CD4-positive, alpha-beta T cell treated with Interleukin-2 at 100 ng/mL for 4 hours (primary cell): ENCODE results near the gene POFUT1.
A peak's percentile ranks its signal among the peaks of the same experiment; 100 is the strongest.
"Not testable (repeated sequence)": the region's sequence is repeated elsewhere in the genome, so short reads cannot be mapped to it uniquely, and the experiment has no call there.

Source experiments
- DNase-seq: peaks from one replicate; pipeline ENCODE4 v3.0.0-alpha.2; 2020; ENCODE audit warnings: low spot score

POFUT1 gene

DNA sequence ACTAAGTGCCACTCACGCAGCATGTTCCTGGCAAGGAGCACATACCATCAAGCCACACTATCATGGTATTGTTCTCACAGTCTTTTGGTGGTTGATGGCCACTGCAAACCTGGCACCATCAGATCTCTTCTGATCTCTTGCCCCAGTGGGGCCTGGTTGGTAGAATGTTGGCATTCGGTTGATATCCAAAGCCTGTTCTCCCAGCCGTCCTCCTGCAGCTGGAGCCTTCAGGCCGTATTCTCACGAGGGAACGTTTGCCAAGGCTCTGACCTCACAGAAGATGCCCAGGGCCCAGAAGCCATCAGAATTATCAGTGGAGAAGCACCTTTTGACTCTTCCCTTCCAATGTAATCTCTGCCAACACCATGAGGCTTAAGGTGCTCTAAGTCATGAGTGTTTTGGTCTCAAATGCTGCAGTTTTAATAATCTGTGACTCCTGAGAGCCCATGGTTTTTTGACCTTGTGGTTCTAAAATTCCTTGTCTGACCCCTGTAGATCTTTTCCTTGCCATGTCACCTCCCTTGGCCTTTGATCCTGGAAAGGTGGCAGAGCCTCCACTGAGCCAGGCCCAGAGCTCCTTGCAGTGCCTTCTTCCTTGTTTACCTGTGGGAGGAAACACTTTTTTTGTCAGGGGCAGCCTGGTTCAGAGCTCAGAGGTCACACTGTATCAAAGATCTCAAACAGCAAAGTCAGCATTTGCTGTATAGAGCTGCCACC, 27.8 kb downstream of the POFUT1 start:
- no peak for DNase-seq

DNA sequence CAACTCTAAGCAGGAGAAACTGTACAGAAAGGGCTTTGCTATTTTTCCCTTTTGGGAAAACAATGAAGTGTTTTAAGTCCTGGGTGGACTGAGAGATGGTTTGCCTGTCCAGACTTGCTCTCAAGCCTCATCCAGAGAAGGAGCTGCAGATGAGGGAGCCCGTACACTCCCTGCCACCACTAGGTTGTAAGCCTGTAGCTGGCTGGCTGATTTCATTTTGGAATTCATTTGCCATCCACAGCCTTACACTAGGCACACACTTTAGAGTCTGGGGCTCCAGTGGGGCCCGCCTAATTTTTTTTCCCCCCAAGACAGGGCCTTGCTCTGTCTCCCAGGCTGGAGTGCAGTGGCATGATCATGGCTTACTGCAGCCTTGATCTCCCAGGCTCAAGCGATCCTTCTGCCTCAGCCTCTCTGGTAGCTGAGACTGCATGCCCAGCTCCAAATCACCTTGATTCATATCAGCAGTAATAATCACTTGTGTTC, 28.4 kb downstream of the POFUT1 start:
- DNase-seq: no peak

DNA sequence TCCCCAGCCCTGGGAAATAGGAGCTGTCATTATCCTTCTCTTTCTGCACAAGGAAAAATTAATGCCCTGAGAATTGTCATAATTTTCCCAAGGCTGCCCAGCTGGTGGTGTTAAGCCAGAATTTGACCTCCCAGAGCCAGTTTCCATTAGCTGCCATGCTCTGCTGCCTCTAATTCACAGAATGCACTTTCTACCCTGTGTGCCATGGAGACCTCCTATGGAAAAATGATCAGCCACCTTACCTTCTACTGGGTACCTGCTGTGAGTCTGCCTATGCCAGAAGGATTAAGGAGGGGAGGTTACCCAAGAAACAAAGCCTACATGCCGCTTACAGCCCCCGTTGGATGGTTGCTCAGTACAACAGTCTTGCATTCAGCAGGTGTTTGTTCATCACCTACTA, 29.1 kb downstream of the POFUT1 start:
- DNase-seq: no peak

DNA sequence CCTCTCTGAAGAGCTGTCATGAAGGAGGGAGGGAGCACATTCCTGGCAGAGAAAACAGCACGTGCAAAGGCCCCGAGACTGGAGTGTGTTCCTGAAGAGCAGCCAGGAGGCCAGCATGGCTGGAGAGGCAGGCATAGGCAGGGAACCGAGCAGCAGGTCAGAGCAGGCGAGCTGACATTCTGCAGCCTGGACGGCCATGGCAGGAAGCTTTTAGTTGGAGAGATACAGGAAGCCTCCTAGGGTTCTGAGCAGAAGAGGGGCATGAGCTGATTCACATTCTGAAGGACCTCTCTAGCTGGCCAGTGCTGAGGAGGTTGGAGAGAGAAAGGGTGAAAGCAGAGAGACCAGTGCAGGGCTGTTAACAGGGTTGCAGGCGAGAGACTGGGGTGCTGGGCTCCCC, 29.7 kb downstream of the POFUT1 start:
- DNase-seq: no peak

DNA sequence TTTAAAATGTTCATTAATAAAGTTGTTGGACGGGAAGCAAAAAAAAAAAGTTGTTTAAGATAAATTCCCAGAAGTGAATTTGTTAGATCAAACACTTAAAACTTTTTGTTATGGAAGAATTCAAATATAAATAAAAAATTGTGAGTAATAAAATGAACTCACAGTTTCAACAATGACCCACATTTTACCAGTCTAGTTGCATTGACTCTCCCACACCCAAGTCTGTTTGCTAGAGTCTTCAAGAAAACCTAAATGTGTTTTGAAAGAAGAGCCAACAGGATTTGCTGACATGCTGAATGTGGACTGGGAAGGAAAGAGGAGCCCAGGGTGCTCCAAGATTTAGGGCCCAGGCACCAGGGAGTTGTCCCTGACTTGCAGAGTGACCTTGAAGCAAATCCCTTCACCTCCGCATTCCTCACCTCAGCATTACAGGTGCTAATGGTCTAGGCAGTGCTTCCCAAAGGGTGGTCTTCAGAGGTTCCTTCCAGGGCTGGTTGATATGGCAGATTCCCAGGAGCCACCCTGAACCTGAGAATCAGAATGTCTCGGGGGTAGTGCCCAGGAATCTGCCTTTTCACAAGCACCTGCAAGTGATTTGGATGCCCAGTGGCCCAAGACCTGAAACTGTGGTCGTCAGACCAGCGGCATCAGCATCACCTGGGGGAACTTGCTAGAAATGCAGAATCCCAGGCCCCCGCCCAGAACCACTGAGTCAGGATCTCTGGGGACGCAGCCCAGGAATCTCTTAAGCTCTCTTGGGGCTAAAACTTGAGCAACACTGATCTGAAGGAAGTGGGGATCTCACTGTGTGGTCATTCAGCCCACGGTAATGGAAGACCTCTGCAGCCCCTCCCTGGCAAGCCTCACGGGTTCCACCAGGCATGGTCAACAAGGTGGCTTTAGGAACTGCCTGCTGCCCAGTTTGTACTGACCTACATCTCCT, 31.1 kb downstream of the POFUT1 start:
- DNase-seq: no peak

DNA sequence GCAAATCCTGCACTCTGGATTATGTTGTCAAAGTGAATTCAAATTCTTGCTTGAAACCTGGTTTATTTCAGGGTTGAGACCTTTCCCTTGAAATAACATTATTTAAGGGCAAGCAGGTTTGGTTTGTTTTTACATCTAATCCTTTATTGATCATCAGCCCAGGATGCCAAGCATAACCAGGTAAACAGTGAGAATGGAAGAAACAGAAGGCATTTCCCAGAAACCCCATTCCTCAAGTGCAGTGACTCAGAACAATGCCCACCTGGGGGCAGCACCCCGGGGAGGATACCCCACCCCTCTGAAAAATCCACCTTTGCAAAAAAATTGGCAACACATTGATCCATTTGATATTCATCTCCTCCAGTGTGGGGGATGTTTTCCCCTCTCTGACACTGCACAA, 32.5 kb downstream of the POFUT1 start:
- DNase-seq: no peak

DNA sequence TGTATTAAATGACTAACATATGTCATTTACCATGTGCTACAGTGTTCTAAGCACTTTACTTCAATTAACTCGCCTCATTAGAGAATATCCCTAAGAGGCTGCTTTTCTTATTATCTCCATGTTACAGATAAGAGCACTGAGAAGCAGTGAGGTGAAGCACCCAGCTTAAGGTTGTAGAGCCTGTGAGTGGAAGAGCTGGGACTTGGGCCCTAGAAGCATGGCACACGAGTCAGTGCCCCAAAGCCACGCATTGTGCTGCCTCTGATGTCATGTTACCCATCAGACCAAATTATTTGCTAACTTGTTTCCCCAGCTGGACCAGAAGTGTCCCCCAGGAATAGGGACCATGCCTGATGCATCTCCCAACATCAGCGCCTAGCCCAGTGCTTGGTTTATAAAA, 34.1 kb downstream of the POFUT1 start:
- no peak for DNase-seq

DNA sequence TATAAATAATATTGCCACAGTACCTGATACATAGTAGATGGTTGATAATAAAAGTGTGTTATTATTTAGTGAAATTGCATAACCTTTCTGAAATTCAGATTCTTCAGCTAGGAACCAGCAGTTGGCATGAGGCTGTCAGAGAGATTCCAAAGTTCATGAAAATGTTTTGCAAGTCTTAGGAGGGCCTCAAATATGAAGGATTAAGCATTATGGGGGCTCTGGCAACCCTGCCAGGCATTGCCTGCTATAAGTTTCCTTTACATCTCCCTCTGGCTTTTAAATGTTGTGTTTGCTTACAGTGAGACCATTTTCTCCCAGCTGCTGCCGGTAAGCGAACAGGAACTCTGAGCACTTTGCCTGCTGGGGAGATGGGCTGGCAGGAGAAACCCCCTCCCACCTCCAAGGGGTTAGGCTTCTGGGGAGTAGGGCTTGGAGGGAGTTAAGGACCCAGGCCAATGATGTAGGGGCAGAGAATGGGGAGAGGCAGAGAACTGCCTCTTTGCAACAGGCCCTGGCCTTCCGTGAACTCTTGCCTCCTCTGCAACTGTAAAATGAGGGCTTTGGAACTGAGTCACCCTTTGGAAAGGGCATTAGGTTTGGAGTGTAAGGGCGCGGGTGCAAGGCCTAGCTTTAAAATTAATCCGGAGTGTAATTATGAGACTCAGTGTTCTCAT, 36.6 kb downstream of the POFUT1 start:
- DNase-seq: no peak

DNA sequence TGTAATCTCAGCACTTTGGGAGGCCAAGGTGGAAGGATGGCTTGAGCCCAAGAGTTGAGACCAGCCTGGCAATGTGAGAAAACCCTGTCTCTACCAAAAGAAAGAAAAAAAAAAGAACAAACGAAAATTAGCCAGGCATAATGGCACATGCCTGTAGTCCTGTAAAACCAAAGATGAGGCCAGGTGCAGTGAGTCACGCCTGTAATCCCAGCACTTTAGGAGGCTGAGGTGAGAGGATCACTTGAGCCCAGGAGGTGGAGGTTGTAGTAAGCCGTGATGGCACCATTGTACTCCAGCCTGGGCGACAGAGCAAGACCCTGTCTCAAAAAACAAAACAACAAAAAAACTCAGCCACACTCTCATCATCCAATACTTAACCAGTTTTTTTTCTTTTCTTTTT, 37.3 kb downstream of the POFUT1 start:
- DNase-seq: no peak

DNA sequence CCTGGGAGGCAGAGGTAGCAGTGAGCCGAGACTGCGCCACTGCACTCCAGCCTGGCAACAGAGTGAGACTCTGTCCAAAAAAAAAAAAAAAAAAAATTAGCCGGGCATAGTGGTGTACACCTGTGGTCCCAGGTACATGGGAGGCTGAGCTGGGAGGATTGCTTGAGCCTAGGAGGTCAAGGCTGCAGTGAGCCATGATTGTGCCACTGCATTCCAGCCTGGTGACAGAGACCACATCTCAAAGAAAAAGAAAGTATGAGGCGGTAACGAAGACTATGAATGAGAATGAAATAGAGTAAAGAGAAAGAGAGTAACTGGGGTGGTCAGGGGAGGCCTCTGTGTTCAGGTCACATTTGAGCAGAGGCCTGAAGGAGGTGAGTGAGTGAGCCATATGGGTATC, 38.5 kb downstream of the POFUT1 start:
- DNase-seq: not testable (repeated sequence)

DNA sequence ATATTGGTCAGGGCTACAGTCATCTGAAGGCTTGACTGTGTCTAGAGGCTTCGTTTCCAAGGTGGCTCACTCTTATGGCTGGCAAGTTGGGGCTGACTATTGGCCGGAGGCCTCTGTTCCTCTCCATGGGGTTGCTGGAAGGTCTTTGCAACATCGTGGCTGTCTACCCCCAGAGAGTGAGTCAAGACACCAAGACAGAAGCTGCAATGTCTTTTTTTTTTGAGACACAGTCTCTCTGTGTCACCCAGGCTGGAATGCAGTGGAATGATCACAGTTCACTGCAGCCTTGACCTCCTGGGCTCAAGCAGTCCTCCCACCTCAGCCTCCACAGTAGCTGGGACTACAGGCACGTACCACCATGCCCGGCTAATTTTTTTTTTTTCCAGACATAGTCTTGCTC, 40.4 kb downstream of the POFUT1 start:
- no peak for DNase-seq

DNA sequence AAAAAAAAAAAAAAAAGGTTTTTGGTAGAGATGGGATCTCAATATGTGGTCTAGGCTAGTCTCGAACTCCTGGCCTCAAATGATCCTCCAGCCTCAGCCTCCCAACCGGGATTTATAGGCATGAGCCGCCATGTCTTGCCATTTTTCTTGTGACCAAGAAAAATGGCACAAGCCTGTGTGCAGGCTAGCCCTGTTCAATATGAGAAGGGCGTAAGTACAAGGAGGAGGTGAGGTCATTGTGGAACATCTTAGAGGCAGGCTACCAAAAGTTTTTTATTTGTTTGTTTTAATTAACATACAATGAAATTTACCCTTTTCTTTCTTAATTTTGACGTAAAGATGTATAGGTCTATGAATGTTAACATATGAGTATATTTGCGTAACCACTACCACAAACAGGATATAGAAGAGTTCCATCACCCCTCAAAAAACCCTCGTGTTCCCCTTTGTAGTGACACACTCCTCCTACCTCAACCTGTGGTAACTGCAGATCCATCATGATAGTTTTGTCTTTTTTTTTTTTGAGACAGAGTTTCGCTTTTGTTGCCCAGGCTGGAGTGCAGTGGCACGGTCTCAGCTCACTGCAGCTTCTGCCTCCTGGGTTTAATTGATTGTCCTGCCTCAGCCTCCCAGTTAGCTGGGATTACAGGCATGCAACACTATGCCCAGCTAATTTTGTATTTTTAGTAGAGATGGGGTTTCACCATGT, 41.5 kb downstream of the POFUT1 start:
- DNase-seq: peak; percentile 53

DNA sequence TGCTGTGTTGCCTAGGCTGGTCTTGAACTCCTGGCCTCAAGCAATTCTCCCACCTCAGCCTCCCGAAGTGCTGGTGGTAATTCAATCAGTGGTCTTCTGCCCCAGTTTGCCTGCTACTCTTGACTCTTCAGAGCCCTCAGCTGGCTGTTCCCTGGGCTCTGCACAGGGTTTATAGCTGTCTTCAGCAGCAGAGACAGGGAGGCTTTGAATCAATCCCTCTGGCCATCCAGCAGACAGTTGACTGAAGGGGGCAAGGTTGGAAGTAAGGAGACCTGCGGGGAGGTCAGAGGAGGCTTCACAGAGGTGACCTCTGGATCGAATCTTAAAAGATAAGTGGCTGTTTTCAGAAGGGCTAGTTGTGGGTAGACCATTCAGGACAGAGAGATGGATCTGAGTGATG, 43.8 kb downstream of the POFUT1 start:
- DNase-seq: no peak

DNA sequence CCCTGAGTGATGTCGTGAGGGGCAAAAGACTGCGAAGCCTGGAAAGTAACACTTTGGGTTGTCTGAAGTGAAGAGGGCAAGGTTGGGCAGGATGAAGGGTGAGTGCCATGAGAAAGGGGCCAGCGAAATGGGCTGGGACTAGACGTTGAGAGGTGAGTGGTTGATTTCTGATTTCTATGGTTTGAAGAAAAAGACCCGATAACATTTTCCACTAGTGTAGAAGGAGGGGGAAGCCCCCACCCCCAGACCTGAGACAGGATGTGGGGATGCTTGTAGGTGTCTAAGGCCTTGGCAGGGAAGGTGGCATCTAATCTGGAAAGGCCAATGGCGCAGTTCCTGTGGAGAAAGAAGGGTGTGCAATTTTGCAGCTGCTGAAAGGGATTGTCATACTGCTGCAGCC, 44.5 kb downstream of the POFUT1 start:
- DNase-seq: no peak

DNA sequence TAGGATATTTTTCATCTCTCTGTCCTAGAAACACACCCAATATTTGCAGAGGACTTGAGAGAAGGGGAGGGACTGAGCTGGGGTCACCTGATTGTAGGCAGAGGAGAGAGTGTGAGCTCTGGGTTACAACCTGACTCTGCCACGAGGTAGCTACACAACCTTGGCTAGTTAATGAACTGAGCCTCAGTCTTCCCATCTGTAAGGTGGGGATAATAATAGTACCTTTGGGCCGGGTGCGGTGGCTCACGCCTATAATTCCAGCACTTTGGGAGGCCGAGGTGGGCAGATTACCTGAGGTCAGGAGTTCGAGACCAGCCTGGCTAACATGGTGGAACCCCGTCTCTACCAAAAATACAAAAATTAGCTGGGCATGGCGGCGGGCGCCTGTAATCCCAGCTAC, 53.3 kb downstream of the POFUT1 start:
- DNase-seq: not testable (repeated sequence)

DNA sequence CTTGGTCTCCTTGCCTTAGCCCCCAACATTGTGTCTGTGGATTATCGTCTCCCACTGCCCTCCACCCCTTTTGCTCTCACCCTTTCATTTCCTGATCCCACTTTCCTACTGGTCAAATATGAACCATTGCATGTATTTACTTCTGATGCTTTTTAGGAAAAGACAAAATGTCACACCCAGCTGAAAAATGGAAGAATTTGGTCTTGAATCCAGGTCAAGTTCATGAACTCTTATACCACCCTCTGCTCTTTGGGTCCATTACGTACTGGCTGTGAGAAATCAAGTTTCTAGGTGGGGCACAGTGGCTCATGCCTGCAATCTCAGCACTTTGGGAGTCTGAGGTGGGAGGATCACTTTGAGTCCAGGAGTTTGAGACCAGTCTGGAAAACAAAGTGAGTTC, 54.0 kb downstream of the POFUT1 start:
- DNase-seq: no peak

DNA sequence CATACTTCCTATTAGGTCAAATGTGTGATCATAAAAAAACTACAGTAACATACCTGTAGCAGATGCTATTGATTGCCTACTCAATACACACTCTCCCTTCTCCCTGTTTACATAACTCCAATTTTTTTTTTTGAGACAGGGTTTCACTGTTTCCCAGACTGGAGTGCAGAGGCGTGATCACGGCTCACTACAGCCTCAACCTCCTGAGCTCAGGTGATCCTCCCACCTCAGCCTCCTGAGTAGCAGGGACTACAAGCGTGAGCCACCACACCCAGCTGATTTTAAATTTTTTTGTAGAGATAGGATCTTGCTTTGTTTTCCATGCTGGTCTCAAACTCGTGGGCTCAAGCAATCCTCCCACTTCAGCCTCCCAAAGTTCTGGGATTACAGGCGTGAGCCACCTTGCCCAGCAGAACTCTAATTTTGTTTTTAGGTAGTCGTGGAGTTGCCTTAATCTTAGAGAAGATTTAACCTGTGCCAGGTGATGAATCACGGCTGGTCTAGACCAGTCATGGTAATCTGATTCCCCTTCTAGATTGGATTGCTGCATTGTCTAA, 55.8 kb downstream of the POFUT1 start:
- no peak for DNase-seq

DNA sequence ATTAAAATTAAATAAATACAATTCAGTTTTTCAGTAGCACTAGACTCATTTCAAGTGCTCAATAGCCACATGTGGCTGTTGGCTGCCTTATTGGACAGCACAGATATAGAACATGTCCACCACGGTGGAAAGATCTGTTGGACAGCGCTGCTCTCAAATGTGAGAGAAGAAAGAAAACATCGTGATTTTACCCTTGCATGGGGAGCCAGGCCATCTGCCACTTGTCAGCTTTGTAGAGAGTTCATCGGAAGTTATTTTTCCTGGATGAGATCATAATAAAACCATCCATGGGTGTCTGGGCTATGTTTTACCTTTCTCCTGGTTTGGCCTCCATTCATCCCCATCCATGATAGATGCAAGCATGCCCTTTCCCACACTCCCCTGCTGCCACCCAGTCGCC, 63.9 kb downstream of the POFUT1 start:
- no peak for DNase-seq

DNA sequence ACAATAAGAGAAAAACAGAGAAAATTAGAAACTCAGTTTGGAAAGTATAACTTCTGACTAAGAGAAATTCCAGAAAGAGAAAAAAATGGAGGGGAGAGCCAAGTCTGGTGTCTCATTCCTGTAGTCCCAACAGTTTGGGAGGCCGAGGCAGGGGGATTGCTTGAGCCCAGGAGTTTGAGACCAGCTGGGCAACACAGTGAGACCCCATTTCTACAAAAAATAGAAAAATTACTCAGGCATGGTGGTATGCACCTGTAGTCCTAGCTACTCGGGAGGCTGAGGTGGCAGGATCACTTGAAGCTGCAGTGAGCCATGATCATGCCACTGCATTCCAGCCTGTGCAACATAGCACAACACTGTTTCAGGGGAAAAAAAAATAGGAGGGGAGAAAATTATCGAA, 66.7 kb downstream of the POFUT1 start:
- no peak for DNase-seq

DNA sequence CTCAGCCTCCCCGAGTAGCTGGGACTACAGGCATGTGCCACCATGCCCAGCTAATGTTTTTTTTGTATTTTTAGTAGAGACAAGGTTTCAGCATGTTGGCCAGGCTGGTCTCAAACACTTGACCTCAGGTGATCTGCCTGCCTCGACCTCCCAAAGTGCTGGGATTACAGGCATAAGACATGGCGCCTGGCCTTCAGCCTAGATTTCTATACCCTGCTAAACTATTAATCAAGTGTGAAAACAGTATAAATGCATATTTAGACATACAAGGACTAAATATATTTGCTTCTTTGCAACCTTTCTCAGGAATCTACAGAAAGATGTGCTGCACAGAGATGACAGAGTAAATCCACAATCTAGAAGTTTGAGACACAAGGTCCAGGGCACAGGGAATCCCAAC, 67.5 kb downstream of the POFUT1 start:
- DNase-seq: not testable (repeated sequence)

DNA sequence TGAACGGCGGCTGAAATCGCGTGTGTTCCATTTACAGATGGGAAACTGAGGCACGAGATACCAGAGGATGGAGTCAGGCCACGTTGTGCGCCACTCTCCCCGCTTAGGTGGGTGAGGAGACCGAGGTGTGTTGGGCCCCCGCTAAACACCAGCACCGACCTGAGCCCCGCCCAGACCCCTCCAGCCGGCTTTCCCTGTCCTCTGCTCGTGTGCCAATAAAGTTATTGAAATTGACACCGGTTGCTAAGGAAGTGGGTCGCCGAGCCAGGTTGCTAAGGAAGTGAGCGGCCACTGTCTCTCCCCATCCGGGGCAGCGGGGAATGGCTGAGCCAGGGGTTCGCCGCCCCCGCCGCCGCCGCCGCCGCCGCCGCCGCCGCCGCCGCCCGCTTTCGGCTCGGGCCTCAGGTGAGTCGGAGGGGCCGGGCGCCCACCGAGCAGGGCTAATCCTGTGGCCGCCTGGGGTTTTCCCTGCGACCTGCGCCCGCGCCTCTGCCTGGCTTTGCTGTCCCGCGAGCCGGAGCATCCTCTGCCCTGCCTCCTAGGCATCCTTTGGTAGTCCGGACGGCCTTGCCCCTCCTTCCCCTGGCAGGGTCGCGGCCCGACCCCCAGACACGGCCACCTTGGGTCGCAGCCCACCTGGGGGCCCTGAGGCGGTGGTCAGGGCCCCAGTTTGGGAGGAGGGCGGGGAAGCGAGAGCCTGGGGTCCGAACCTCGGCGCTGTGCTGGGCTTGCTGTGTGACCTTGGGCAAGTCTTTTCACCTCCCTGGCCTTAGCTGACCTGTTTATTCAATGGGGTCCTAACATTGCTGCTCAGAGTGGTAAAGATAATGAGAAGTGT, 69.9 kb downstream of the POFUT1 start, which contains the start of gene KIF3B:
KIF3B (plus strand) TSS at position 291 of the 838 bp plus-strand sequence. CDS start 32,127 bp downstream, outside the sequence.
- peak; percentile 89 for DNase-seq
